GM10266 (cell line): ENCODE data around the gene KCNK3.

Experiments used
- DNase-seq: peaks from one replicate; pipeline ENCODE4 v3.0.0; 2012; ENCODE audit errors: extremely low spot score
- CTCF ChIP-seq: IDR thresholded peaks from 2 replicates; pipeline ENCODE4 v1.5.1; 2012; ENCODE audit warnings: mild to moderate bottlenecking, low read depth; ENCODE audit not compliant: control insufficient read depth, insufficient read depth; ENCODE audit errors: missing control alignments

KCNK3 gene

DNA sequence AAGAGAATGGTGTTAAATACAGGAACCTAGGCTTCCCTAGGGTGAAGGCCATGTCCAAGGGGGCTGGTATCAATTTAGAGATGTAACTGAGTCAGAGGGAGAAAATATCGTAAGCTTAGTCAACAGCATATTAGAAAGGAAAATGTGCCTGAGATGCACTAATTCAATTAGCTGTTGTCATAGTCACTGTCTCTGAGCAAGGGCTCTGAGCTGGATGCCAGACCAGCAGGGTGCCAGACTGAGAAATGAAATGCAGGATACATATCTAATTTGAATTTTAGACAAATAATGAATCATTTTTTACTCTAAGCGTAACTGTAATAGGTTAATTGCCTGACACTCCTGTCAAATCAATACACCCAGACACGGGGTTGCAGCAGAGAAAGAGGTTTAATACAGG lies 60.1 kb downstream of the KCNK3 start:
- no peak for DNase-seq
- TF ChIP-seq CTCF = no peak

GRCh38 chr2:26754539-26754938 lies 62.0 kb downstream of the KCNK3 start:
- DNase-seq = no peak
- TF ChIP-seq CTCF = no peak

DNA sequence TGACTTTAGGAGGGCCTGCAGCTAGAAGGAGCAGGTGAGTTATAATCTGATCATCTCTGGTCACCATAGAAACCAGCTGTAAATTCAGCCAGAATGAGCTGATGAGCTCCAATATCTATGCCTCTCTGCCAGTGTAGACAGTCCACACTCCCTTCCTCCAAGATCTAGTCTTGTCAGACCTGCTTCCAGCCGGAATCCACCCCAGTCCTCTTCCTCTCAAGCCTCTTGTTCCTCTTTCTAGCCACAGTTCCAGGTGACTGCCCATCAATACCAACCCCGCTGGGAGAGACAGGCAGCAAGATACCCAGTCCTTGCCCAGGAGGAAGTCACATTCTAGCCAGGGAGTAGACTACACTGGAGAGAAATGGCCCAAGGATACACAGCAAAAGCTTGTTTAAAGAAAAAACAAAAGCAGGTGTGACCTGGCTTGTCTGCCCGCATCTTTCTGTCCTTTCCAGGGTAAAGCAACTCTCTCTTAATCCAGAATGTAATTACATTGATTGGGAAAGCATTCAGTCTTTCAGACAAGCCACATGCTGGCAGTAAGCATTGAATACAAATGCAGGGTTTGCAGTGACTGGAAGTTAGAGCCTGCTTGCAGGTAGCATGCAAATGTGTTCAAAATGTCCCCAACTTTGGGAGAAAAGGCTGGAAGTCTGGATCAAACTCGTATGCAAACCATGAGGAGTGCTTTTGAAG lies 62.6 kb downstream of the KCNK3 start:
- TF ChIP-seq CTCF = no peak
- DNase-seq = no peak

DNA sequence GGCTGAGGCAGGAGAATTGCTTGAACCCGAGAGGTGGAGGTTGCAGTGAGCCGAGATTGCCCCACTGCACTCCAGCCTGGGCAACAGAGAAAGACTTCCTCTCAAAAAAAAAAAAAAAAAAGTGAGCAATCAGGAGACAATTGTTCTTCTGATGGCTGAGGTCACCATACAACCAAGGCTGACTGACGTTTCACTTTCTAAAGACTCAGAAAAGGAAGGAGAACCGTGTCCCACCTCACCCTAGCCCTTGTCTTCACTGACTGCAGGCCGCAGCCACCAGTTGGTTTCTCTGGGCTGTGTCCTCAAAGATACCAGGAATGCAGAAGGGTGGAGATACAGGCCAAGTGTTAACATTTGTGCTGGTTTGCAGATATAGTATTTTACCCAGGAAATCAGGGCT lies 63.8 kb downstream of the KCNK3 start:
- TF ChIP-seq CTCF = no peak
- DNase-seq = no peak

DNA sequence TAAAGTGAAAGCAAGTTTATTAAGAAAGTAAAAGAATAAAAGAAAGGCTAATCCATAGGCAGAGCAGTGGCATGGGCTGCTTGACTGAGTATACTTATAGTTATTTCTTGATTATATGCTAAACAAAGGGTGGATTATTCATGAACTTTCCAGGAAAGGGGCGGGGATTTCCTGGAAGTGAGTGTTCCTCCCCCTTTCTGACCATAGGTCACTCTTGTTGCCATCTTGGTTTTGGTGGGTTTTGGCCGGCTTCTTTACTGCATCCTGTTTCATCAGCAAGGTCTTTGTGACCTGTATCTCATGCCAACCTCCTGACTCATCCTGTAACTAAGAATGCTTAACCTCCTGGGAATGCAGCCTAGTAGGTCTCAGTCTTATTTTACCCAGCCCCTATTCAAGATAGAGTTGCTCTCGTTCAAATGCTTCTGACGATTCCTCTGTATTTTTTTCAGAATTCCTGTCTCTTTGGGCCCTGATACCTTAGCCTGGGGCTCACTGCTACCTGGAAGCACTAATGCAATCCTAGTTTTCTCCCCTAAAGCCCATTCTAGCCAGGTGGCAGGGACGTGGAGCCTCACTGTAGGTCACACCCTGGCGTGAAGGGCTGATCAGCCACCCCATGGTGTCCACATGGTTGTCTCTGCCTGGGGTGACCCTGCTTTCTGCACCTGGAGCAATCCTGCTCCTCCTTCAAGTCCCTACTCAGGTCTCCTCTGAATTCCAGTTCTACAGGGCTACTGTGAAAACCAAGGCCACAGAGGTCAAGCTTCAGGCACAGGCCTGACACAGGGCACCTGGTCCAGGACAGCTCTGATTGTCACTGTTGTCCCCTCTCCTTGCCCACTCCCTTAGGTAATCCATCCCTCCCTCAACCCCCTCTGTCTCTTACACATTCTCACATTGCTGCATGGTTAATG lies 65.6 kb downstream of the KCNK3 start:
- no peak for DNase-seq
- TF ChIP-seq CTCF = no peak

DNA sequence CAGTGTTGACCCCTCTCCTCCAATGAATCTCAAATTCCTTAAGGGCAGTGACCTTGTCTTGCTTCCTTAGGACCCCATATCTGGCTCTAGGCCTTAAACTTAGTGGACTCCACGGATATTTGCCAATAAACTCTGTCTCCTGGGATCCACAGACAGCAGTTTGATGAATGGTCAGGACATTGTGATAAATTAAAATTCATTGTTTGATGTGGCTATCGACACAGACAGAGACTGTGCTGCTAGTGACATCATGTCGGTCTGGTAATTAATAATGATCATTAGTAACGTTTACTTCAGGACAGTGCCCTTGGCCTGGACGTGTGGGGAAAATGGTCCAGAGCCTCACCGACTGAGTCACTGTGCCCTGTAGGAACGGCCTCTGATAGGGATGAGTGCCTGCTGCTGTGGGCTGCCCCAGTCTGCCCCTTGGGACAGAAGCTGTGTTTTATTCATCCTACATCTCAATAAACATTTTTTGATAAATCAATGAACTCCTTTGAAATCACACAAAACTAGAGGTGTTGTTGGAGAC lies 66.3 kb downstream of the KCNK3 start:
- TF ChIP-seq CTCF = no peak
- no peak for DNase-seq
